Astrocyte (in vitro differentiated cells and primary cell): ENCODE results near the gene ZGPAT.

Experiments
- CTCF ChIP-seq: IDR thresholded peaks from 2 replicates; pipeline ENCODE4 v1.5.1; 2011; ENCODE audit warnings: low read depth, mild to moderate bottlenecking, inconsistent platforms, low read length, moderate library complexity; ENCODE audit not compliant: insufficient read depth
- EZH2 ChIP-seq: IDR thresholded peaks from 2 replicates; pipeline ENCODE4 v1.6.1; 2012; ENCODE audit warnings: mild to moderate bottlenecking, low read length, inconsistent platforms; ENCODE audit not compliant: insufficient read depth

GRCh38 chr20:63737945-63738686 is 30.3 kb downstream of the ZGPAT start:
- TF ChIP-seq CTCF (no peak), EZH2 (no peak)
